ENCODE data around the gene COA7.

COA7 gene

DNA sequence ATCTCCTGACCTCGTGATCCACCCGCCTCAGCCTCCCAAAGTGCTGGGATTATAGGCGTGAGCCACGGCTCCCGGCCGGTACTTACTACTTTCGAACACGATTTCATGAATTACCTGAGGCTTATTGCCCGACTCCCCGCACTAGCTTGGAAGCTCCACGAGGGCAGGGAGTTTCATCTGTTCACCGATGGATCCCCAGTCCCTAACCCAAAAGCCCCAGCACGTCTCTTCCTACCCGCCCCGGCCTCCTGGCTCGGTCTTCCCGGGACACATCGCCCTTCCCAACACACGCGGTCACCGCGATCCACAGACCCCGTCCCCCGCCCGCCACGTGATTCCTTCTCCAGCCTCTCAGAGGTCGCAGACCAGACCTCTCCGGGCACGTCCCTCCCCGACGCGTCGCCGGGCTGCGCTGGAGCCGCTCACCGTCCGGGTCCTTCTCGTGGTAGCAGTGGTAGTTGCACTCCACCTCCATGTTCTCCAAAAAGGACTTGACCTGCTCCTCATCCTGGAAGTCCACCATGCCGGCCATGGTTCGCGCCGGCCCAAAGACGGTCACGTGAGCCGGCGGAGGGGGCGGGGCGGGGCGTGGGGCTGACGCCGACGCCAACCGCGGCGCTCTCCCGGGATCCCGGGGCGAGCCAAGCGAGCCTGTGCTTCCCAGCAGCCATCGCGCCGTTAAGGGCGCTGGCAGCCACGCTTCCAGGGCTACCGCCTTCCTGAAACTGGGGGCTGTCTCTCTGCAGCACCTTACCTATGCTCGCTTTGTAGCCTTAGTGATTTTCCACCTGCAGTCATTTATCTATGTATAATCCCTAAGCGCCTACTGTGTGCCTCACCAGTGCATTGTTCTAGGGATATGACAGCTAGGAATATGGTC lies at the start of gene COA7:
TSS of gene COA7 (minus strand) at position 553 of the 880 bp plus-strand sequence. CDS start at position 532, 21 bp downstream.
- TF ChIP-seq, protein P1, sequence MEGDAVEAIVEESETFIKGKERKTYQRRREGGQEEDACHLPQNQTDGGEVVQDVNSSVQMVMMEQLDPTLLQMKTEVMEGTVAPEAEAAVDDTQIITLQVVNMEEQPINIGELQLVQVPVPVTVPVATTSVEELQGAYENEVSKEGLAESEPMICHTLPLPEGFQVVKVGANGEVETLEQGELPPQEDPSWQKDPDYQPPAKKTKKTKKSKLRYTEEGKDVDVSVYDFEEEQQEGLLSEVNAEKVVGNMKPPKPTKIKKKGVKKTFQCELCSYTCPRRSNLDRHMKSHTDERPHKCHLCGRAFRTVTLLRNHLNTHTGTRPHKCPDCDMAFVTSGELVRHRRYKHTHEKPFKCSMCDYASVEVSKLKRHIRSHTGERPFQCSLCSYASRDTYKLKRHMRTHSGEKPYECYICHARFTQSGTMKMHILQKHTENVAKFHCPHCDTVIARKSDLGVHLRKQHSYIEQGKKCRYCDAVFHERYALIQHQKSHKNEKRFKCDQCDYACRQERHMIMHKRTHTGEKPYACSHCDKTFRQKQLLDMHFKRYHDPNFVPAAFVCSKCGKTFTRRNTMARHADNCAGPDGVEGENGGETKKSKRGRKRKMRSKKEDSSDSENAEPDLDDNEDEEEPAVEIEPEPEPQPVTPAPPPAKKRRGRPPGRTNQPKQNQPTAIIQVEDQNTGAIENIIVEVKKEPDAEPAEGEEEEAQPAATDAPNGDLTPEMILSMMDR (IDR thresholded peaks at IDR 0.05): no peak
- Histone ChIP-seq H3K36me3 (peaks cover 0 to 2% (median under 1%) of the 10 kb centered on the region in 3 donors), H3K9me3 (no peaks in the 10 kb centered on the region), H3K27me3 (no peaks in the 10 kb centered on the region), H3K4me1 (peaks cover 0 to 17% (median 7%) of the 10 kb centered on the region in 4 donors), H3K4me3 (peak within 1 kb of the TSS; percentile 85 to 87), H3K27ac (peak within 1 kb of the TSS; percentile 74 to 88)
- intact Hi-C loops (cut with DNase I; ENCODE audit: low total_unique reads): no loop called here
- DNase-seq: peak; percentile 77 to 93

DNA sequence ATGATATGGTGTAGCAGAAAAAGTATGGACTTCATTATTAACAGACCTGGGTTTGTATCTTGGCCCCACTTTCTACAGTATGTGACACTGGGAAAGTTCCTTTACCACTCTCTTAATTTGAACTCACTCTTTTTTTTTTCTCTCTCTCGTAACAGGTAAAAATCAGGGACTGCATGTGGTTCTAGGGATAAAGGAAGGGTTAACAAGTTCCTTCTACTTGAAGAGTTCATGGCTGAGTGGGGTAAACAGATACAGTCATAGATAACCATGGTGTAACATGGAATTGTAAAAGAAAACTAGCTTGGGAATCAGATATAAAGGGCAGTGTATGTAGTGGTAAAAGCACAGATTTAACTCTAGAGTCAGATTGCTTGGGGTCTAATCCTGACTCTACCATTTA lies 49.3 kb upstream of the COA7 start:
- DNase-seq: no peak
- Histone ChIP-seq H3K4me3 (no peak overlapping the region), H3K27ac (no peak overlapping the region), H3K36me3 (peaks cover 0 to under 1% (median 0%) of the 10 kb centered on the region in 3 donors), H3K9me3 (no peaks in the 10 kb centered on the region), H3K4me1 (peaks cover 0 to 31% (median 14%) of the 10 kb centered on the region in 4 donors), H3K27me3 (no peaks in the 10 kb centered on the region)
- TF ChIP-seq, protein P1 (IDR thresholded peaks at IDR 0.05): no peak
- intact Hi-C loops (cut with DNase I; ENCODE audit: low total_unique reads): no loop called here

DNA sequence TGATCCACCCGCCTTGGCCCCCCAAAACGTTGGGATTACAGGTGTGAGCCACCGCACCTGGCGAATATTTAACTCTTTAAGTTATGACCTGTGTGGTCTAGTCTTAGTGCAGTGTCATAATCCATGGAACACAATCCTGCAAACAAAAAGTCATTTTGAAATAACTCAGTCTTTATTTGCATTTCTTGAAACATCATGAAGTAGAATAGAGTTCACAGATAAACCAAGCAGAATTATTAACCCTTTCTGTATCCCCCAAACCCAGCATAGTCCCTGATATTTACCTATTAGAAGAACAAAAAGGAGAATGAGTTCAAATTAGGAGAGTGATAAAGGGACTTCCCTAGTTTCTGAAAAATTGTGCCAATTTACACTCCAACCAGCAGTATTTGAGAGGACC lies 48.0 kb upstream of the COA7 start:
- H3K27ac ChIP-seq: no peak overlapping the region
- no peak for DNase-seq
- H3K9me3 ChIP-seq: no peaks in the 10 kb centered on the region
- intact Hi-C loops (cut with DNase I; ENCODE audit: low total_unique reads): no loop called here
- peaks cover 0 to 3% (median 0%) of the 10 kb centered on the region in 3 donors for H3K36me3 ChIP-seq
- TF ChIP-seq, protein P1 (IDR thresholded peaks at IDR 0.05): no peak
- H3K4me3 ChIP-seq: no peak overlapping the region
- H3K27me3 ChIP-seq: no peaks in the 10 kb centered on the region
- peaks cover 0 to 19% (median 5%) of the 10 kb centered on the region in 4 donors for H3K4me1 ChIP-seq

DNA sequence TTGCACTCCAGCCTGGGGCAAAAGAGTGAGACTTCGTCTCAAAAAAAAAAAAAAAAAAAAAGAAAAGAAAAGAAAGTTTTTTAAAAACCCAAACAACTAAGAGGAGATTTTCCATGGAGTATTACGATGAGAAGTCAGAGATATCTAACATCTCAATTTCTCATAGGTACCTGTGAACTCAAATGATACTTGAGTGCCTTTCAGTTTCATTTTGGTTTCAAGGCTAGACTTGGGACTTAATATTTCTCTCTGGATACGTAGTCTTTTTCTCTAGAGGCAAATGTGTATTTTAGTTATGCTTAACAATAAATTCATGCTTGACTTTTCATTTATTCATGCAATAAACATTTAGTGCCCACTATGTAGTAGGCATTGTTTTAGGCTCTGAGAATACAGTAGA lies 43.1 kb upstream of the COA7 start:
- H3K4me1 ChIP-seq: peaks cover 0 to 18% (median 6%) of the 10 kb centered on the region in 4 donors
- no peaks in the 10 kb centered on the region for H3K27me3 ChIP-seq
- DNase-seq: no peak
- H3K36me3 ChIP-seq: peaks cover 0 to 3% (median 0%) of the 10 kb centered on the region in 3 donors
- TF ChIP-seq, protein P1 (IDR thresholded peaks at IDR 0.05): no peak
- H3K9me3 ChIP-seq: no peaks in the 10 kb centered on the region
- intact Hi-C loops (cut with DNase I; ENCODE audit: low total_unique reads): no loop called here
- no peak overlapping the region for H3K4me3 ChIP-seq
- no peak overlapping the region for H3K27ac ChIP-seq

DNA sequence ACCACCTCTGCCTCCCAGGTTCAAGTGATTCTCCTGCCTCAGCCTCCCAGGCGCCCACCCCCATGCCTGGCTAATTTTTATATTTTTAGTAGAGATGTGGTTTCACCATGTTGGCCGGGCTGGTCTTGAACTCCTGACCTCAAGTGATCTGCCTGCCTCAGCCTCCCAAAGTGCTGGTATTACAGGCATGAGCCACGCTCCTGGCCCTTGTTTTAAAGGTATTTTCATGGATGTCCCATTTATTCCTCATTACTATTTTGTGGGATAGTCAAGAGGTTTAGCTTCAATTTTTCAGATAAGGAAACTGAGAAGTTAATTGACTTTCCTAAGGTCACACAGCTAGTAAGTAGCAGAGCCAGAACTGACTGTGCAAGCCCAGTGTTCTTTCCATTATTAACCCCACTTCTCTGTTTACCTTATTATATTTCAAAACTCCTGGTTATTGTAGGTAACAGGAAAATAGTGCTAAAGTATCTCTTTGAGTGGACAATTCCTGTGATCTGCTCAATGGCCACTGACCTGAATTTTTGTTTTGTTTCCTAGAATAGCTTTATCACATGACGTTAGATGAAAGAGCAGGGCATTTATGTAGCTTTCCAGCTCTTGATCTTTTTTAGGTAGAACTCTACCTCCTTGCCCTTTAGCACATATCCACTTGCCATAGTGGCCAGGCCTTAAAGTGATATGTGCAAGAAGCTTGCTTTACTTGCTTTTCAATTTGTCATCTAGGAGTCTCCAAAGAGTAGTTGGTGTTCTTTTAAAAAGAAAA lies 41.7 kb upstream of the COA7 start:
- Histone ChIP-seq H3K9me3 (no peaks in the 10 kb centered on the region), H3K27ac (no peak overlapping the region), H3K4me3 (no peak overlapping the region), H3K36me3 (peaks cover 0 to 3% (median 0%) of the 10 kb centered on the region in 3 donors), H3K4me1 (peaks cover 0 to 18% (median 6%) of the 10 kb centered on the region in 4 donors), H3K27me3 (no peaks in the 10 kb centered on the region)
- TF ChIP-seq, protein P1 (IDR thresholded peaks at IDR 0.05): no peak
- no peak for DNase-seq
- intact Hi-C loops (cut with DNase I; ENCODE audit: low total_unique reads): no loop called here
